GM18858 (cell line): Measurements from ENCODE around the gene OTOF.

Experiments
- ATAC-seq: cut with Tn5 transposase; IDR thresholded peaks from one replicate; pipeline ENCODE4 v1.9.1; 2021; ENCODE audit not compliant: unreplicated experiment

Gene OTOF

GRCh38 chr2:26454561-26455001, 23.3 kb downstream of the OTOF start:
- ATAC-seq = no peak

- no peak for ATAC-seq
Measured at GRCh38 chr2:26453421-26454329, 24.2 kb downstream of the OTOF start.

DNA sequence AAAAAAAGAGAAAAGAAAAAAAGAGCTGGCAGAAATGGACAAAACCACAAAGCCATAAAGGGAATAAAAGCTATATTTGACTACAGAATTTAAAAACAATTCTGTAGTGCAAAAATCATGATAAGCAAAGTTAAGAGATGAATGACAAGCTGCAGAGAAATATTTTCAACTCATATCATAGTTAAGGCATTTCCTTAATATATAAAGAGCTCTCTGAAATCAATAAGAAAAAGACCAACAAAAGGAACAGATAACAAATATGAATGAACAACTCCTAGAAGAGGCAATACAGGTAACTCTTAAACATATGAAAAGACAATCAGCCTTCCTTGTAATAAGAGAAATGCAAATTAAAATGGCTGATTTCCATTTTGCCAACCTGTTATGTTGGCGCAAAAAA, 26.2 kb downstream of the OTOF start:
- ATAC-seq = no peak

GRCh38 chr2:26450031-26450635, 27.8 kb downstream of the OTOF start:
- no peak for ATAC-seq

GRCh38 chr2:26449278-26450030, 28.5 kb downstream of the OTOF start:
- ATAC-seq = no peak

- ATAC-seq = no peak
Measured at GRCh38 chr2:26448651-26449050, 29.3 kb downstream of the OTOF start.

DNA sequence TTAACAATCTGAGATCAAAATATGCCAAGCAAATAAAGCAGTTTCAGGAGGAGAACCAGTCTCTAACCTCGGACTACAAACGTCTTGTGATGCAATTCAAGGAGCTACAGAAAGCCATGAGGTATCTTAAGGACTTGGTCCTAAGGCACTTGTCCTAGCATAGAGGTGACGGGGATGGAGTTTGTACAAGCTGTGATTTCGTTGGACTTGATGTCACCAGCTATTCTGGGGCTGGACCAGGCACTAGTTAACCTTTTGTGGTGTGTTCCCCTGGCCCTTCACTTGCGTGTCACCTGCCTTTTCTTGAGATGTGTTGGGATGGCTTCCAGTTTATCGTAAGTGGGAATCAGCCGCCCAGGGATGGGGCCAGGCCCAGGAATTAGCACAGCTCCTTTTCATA, 33.7 kb downstream of the OTOF start:
- ATAC-seq = no peak

DNA sequence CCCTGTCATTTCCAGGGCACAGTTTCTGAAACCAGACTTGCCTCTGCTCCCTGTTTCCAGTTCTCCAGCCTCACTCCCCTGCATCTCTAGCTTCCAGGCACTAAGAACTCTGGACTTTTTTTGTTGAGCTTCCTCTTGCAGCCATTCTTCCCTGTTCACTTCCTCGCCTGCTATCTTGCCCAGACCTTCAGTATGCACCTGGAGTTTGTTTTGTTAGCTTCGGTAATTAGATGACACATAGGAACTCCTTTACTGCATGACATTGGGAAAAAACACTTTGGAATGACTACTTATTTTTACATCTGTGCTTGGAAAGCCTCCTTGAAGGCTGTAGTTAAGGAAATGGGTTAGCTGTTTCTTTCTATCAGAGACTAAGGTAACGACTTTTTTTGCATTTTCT, 35.2 kb downstream of the OTOF start:
- ATAC-seq = no peak

DNA sequence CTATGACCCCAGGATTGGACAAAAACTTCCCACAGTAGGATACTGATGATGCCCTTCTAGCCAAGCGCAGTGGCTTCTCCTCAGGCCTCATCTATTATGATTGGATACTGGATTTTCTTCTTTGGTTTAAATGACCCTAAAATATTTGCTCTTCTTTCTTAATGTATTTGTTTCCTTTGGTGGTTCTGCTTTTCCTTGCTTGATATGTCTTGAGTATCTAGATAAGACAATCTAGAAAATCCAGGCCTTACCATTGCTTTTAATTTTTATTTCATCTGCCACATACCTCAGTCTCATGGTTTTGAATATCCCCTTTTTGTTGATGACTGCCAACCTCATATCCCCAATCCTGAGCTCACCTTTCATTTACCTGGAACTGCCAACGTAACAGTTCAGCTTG, 35.6 kb downstream of the OTOF start:
- no peak for ATAC-seq

GRCh38 chr2:26438926-26439325, 39.0 kb downstream of the OTOF start:
- ATAC-seq = no peak

DNA sequence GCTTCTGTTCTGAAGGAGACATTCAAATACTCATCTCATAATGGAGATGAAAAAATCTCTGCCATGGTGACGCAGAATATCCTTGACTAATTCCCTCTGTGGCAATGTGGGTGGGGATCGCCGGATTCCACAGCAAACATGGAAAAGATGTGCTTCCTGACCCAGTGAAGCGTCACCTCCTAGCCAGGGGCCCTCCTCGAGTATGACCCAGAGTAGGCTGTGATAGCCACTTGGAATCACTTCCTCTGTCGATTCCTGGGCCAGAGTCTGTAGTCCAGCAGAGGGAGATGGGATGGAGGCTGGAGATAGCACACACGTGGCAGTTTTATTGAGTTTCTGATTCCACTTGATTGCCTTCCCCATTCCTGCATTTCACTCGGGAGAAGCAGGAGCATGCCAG, 39.4 kb downstream of the OTOF start:
- ATAC-seq = no peak

DNA sequence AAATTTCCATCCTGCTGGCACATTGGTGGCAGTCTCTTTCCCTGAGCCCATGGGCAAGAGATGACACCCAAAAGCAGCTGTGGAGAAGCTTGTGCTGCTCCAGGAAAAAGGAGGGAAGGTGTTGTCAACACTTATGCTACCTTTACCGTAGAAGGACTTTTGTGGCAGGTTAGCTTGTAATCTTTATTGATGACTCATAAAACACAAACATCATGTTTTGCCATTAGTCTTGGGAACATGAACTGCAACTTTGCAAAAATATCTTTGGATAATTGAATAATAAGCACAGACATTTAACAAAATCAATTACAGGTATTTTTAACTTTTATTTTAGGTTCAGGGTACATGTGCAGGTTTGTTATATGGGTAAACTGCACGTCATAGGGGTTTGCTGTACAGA, 42.8 kb downstream of the OTOF start:
- no peak for ATAC-seq

DNA sequence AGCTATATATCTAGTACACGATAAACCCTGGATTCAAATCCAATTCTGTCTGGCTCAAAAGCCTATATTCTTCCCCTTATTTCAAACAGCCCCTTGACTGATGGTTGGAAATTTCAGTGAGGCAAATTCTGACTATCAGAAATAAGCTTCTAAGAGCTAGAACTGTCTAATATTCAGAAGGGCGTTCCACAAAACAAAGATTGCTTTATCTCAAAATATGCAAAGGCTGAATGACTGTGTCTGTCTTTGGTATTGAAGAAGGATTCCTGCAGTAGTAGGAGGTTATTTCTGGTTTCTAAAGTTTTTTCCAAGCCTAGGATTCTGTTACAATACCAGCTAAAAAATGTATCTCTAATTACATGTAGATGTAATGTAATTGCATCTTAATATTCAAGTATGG, 45.1 kb downstream of the OTOF start:
- ATAC-seq = no peak

DNA sequence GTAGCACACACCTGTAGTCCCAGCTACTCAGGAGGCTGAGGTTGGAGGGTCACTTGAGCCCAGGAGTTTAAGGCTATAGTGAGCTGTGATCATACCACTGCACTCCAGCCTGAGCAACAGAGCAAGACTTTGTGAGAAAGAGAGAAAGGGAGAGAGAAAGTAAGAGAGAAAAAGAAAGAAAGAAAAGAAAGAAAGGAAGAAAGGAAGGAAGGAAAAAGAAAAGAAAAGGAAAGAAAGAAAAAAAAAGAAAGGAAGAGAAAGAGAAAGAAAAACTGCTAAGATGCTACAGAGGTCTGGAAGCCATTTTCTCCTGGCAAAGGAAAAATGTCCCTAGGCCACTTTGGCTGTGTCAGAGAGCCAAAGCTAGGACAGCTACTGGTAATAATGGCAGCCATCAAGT, 45.6 kb downstream of the OTOF start:
- ATAC-seq = no peak

DNA sequence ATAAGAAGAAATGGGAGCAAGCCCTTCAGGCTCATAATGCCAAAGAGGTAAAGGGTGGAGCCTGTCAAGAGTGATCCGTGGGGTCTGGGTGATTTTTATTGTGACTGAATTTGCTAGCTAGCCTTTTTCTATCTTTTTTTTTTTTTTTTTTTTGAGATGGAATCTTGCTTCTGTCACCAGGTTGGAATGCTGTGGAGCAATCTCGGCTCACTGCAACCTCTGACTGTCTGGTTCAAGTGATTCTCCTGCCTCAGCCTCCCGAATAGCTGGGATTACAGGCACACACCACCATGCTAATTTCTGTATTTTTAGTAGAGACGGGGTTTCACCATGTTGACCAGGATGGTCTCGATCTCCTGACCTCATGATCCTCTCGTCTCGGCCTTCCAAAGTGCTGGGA, 47.1 kb downstream of the OTOF start:
- no peak for ATAC-seq

DNA sequence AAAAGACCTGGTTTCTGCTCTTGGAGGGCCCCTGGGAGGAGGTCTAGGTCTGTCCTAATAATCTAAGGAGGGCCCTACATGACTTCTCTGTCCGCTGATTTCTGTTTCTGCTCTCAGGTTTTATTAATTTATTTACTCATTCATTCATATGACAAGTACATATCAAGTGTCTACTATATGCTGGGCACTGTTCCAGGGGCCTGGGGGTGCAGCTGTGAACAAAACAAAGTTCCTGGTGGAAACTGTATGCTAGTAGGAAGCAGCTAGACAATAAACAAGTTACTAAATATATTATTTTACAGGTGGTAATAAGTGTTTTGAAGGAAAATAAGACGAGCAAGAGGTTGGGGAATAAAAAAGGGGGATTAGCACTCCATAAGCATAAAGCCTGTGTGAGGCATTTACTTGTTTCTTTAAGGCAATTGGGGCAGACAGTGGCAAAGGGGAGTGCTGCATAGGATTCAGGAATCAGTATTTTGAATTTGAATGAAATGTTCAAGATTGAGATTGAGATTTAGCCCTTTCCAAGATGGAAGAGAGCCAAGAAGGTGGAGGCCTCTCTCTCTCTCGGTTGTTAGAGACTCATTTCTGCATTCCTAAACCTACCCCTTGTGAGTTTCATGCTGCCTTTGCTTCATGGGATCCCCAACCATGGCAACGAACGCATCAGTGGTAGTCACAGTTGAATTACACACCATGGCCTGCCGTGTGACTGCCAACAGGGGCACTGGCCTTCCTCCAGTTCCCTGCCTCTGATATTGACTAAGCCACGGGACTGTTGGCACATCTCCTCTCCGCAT, 47.9 kb downstream of the OTOF start:
- ATAC-seq = no peak

DNA sequence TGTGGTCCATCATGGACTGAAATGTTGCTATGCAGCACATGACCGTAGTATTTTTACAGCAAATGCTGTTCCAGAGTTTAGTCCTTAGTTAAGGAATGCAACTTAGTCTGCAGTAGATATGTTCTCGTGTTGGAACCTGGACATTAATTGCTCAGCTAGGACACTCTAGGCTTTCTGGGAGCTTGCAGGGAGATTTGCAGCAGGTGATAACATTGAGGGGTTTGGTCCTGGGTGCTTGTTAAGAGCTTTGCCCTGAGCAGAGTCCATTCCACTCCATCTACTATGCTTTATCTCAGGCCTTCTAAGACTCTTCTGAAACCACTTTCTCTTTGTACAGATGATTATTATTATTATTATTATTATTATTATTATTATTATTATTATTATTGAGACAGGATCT, 49.1 kb downstream of the OTOF start:
- ATAC-seq = no peak

DNA sequence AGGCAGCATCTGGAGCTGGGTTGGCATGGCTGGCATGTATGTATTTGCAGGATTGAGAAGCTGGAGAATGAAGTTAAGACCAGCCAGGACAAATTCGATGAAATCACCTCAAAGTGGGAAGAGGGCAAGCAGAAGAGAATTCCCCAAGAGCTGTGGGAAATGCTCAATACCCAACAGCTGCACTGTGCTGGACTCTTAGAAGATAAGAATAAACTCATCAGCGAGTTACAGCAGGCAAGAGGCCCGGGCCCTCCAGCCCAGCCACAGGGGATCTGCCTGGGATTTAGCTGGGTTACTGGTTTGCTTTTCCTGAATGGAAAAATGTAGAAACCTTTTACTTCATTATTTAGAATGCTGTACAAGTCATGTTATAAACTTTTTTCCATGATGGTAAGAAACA, 53.7 kb downstream of the OTOF start:
- ATAC-seq = no peak

- no peak for ATAC-seq
Measured at GRCh38 chr2:26423750-26424149, 54.2 kb downstream of the OTOF start.

- ATAC-seq = no peak
Measured at GRCh38 chr2:26422947-26423629, 54.8 kb downstream of the OTOF start.
